Spleen (tissue), 11 donors: Measurements from ENCODE around the gene SHMT2. TPM values are rescaled to one million over a fixed set of nuclear protein-coding genes. Genes with fewer than 3 reads are reported as not detected.

Experiments used
- DNase-seq: peaks from one replicate; pipeline ENCODE4 v3.0.0-alpha.2; 2020
- H3K27ac ChIP-seq, 8 donors: fragments of 200-600 bp; sonication (generic) in 7 of 8; 1 replicate in 4 of 8; 2 replicates in 4 of 8; pipeline versions ENCODE4 v1.5.0 to v1.8.0; 2016 to 2021; ENCODE audit warnings: inconsistent platforms in 4 of 8, mild to moderate bottlenecking in 4 of 8, moderate library complexity in 1 of 8
- H3K27me3 ChIP-seq, 7 donors: fragments of 200-600 bp; sonication (generic) in 6 of 7; replicated peaks in 1 of 7; 1 replicate in 4 of 7; 2 replicates in 3 of 7; pipeline versions ENCODE4 v1.5.0 to v1.8.0; 2016 to 2021; ENCODE audit warnings: inconsistent platforms in 3 of 7, mild to moderate bottlenecking in 1 of 7
- H3K36me3 ChIP-seq, 6 donors: fragments of 200-600 bp; sonication (generic) in 5 of 6; 1 replicate in 4 of 6; 2 replicates in 2 of 6; pipeline versions ENCODE4 v1.5.0 to v1.8.0; 2016 to 2021; ENCODE audit warnings: inconsistent platforms in 2 of 6
- H3K4me1 ChIP-seq, 6 donors: fragments of 200-600 bp; sonication (generic) in 5 of 6; 1 replicate in 3 of 6; 2 replicates in 3 of 6; pipeline versions ENCODE4 v1.5.0 to v1.8.0; 2016 to 2021; ENCODE audit warnings: inconsistent platforms in 3 of 6
- H3K4me3 ChIP-seq, 8 donors: fragments of 200-600 bp; sonication (generic) in 7 of 8; 1 replicate in 4 of 8; 2 replicates in 4 of 8; pipeline versions ENCODE4 v1.5.0 to v1.8.0; 2016 to 2021; ENCODE audit warnings: inconsistent platforms in 4 of 8, mild to moderate bottlenecking in 4 of 8, moderate library complexity in 2 of 8
- H3K9me3 ChIP-seq, 8 donors: fragments of 200-600 bp; sonication (generic) in 7 of 8; 1 replicate in 4 of 8; 2 replicates in 4 of 8; pipeline versions ENCODE4 v1.5.0 to v1.8.0; 2016 to 2021; ENCODE audit warnings: inconsistent platforms in 4 of 8
- CTCF ChIP-seq, 11 experiments: fragments of 200-600 bp in 7 of 11; fragments of 450-650 bp in 4 of 11; sonication (generic) in 4 of 11; IDR thresholded peaks in 8 of 11; conservative IDR thresholded peaks in 3 of 11; 1 replicate in 7 of 11; 2 replicates in 4 of 11; pipeline versions ENCODE4 v1.4.0 to v1.8.0; 2016 to 2021; ENCODE audit warnings: antibody characterized with exemption in 11 of 11, inconsistent platforms in 4 of 11, mild to moderate bottlenecking in 1 of 11
- POLR2A ChIP-seq, 3 donors: fragments of 450-650 bp; IDR thresholded peaks; one replicate each; pipeline ENCODE4 v1.5.1; 2017; ENCODE audit warnings: antibody characterized with exemption in 3 of 3, mild to moderate bottlenecking in 1 of 3
- POLR2AphosphoS5 ChIP-seq, 3 donors: sonication (generic); formaldehyde crosslinking; IDR thresholded peaks; one replicate each; pipeline ENCODE4 v1.5.1; 2017; ENCODE audit warnings: antibody characterized with exemption in 3 of 3
- WGBS, 5 donors: extraction: QIAGEN DNeasy Blood & Tissue Kit in 3 of 5; methylation state at CpG; one replicate each; pipeline versions ENCODE4 v1.1.5 to v1.1.7; 2013 to 2018; 5-methylcytosine and 5-hydroxymethylcytosine counted together
- intact Hi-C: fragments of 100-400 bp; cut with DNase I; formaldehyde crosslinking; loops from one replicate; pipeline ENCODE4 v1.15.0; 2023; ENCODE audit warnings: low total_unique reads
- polyA plus RNA-seq, 3 donors: library from polyadenylated mRNA; stranded (reverse); fragments of 200-250 nt; gene quantifications; one replicate each; pipeline ENCODE4 v1.2.1, GENCODE V29; 2013
- total RNA-seq, 7 donors: library from RNA; depleted of rRNA in 3 of 7; stranded (reverse); fragments of >200 nt in 3 of 7; fragmentation: NEBNext Ultra II Directional in 4 of 7; extraction: Animal tissue kit (Norgen Biotek cat#: 25700) in 4 of 7; gene quantifications; one replicate each; pipeline versions ENCODE4 v1.1.0 to v1.2.1, GENCODE V29; 2016 to 2021
- donor health status: healthy with polysubstance abuse.
- donor health status: DM: no; HTN: no; CAD: no; lungs with moderate emphysema.
- donor health status: DM: no; HTN: no; CAD: no.
- donor health status: Bipolar disorder and iron deficiency.
- donor health status: healthy.
- donor health status: DM: no; HTN: no; CAD: no.
- donor health status: DM: yes; HTN: yes; CAD: no.

The SHMT2 gene
- total and polyA plus RNA-seq, 10 donors = 47.3 to 86.6 (median 62.9) TPM

- Histone ChIP-seq H3K27me3 (peaks cover 0 to 100% (median 98%) of the 10 kb centered on the region in 7 donors), H3K4me3 (no peak overlapping the region), H3K27ac (no peak overlapping the region), H3K4me1 (peaks cover 18 to 80% (median 41%) of the 10 kb centered on the region in 6 donors), H3K9me3 (no peaks in the 10 kb centered on the region), H3K36me3 (no peaks in the 10 kb centered on the region)
- no peak for DNase-seq
- intact Hi-C loops = no loop called here
- TF ChIP-seq POLR2AphosphoS5 (IDR thresholded peaks at IDR 0.05) (no peak), POLR2A (IDR thresholded peaks at IDR 0.05) (no peak), CTCF (IDR thresholded peaks at IDR 0.05 in 8 of 11, conservative IDR thresholded peaks at IDR 0.05 in 3 of 11) (no peak)
- WGBS, 5 donors = 7 to 10% (median 9%) methylated on average over 29 to 38 of the region's 38 CpGs
These were observed 9.3 kb upstream of the SHMT2 start for GRCh38 chr12:57219993-57220754.

GRCh38 chr12:57220770-57221168 lies 8.7 kb upstream of the SHMT2 start:
- H3K27me3 ChIP-seq = peaks cover 0 to 100% (median 98%) of the 10 kb centered on the region in 7 donors
- H3K4me1 ChIP-seq = peaks cover 15 to 80% (median 41%) of the 10 kb centered on the region in 6 donors
- TF ChIP-seq POLR2A (IDR thresholded peaks at IDR 0.05) = no peak
- TF ChIP-seq POLR2AphosphoS5 (IDR thresholded peaks at IDR 0.05) = no peak
- WGBS, 5 donors = 35 to 42% (median 36%) methylated on average over 1 of the region's 1 CpG
- no peak overlapping the region for H3K27ac ChIP-seq
- no peak overlapping the region for H3K4me3 ChIP-seq
- intact Hi-C loops = no loop called here
- DNase-seq = no peak
- no peaks in the 10 kb centered on the region for H3K36me3 ChIP-seq
- no peaks in the 10 kb centered on the region for H3K9me3 ChIP-seq

GRCh38 chr12:57221169-57221917 lies 8.2 kb upstream of the SHMT2 start:
- no peak for DNase-seq
- Histone ChIP-seq H3K4me1 (peaks cover 10 to 80% (median 41%) of the 10 kb centered on the region in 6 donors), H3K27ac (no peak overlapping the region), H3K4me3 (no peak overlapping the region), H3K36me3 (no peaks in the 10 kb centered on the region), H3K9me3 (no peaks in the 10 kb centered on the region), H3K27me3 (peaks cover 0 to 100% (median 98%) of the 10 kb centered on the region in 7 donors)
- TF ChIP-seq CTCF (IDR thresholded peaks at IDR 0.05 in 8 of 11, conservative IDR thresholded peaks at IDR 0.05 in 3 of 11) = no peak
- no peak for TF ChIP-seq POLR2A (IDR thresholded peaks at IDR 0.05)
- no peak for TF ChIP-seq POLR2AphosphoS5 (IDR thresholded peaks at IDR 0.05)
- intact Hi-C loops = no loop called here
- WGBS, 5 donors = 6 to 16% (median 12%) methylated on average over 14 to 24 of the region's 24 CpGs

GRCh38 chr12:57222286-57223190 lies 7.0 kb upstream of the SHMT2 start:
- Histone ChIP-seq H3K4me1 (peaks cover under 1 to 82% (median 42%) of the 10 kb centered on the region in 6 donors), H3K27me3 (peaks cover 0 to 100% (median 98%) of the 10 kb centered on the region in 7 donors), H3K27ac (no peak overlapping the region), H3K9me3 (no peaks in the 10 kb centered on the region), H3K4me3 (no peak overlapping the region), H3K36me3 (no peaks in the 10 kb centered on the region)
- no peak for DNase-seq
- 22 to 43% (median 36%) methylated on average over 12 to 13 of the region's 13 CpGs for WGBS, 5 donors
- intact Hi-C loops = no loop called here
- TF ChIP-seq CTCF (IDR thresholded peaks at IDR 0.05 in 8 of 11, conservative IDR thresholded peaks at IDR 0.05 in 3 of 11) = no peak
